ENCODE measurements around the gene INPP5K.

Gene INPP5K

GRCh38 chr17:1505586-1505985 lies 10.8 kb downstream of the INPP5K start:
- no peak for DNase-seq

- no peak for DNase-seq
Measured at GRCh38 chr17:1504866-1505265, 11.5 kb downstream of the INPP5K start.

GRCh38 chr17:1503699-1504098 lies 12.7 kb downstream of the INPP5K start:
- DNase-seq, result no peak

GRCh38 chr17:1498869-1499268 lies 17.5 kb downstream of the INPP5K start:
- DNase-seq, result no peak

- DNase-seq, result no peak
Measured at GRCh38 chr17:1498233-1498632, 18.2 kb downstream of the INPP5K start.

GRCh38 chr17:1497831-1498230 lies 18.6 kb downstream of the INPP5K start:
- DNase-seq, result no peak

- no peak for DNase-seq
Measured at GRCh38 chr17:1496869-1497268, 19.5 kb downstream of the INPP5K start.

GRCh38 chr17:1495265-1495989 lies 21.0 kb downstream of the INPP5K start:
- no peak for DNase-seq

GRCh38 chr17:1494736-1495253 lies 21.6 kb downstream of the INPP5K start:
- DNase-seq, result no peak

GRCh38 chr17:1494203-1494602 lies 22.2 kb downstream of the INPP5K start:
- no peak for DNase-seq

GRCh38 chr17:1493291-1493980 lies 23.0 kb downstream of the INPP5K start:
- no peak for DNase-seq

- no peak for DNase-seq
Measured at GRCh38 chr17:1492249-1493206, 23.9 kb downstream of the INPP5K start, which contains the start of gene MYO1C. Gene MYO1C (minus strand): TSS chr17:1492686. CDS start chr17:1492487, 199 bp downstream.

GRCh38 chr17:1491443-1492248 lies 24.8 kb downstream of the INPP5K start:
- DNase-seq, result peak; percentile 20

- DNase-seq, result no peak
Measured at GRCh38 chr17:1490643-1491442, 25.6 kb downstream of the INPP5K start.

- no peak for DNase-seq
Measured at GRCh38 chr17:1488826-1489270, 27.6 kb downstream of the INPP5K start.

- DNase-seq, result peak; percentile 76
Measured at GRCh38 chr17:1487939-1488825, 28.2 kb downstream of the INPP5K start.

- no peak for DNase-seq
Measured at GRCh38 chr17:1486802-1487695, 29.4 kb downstream of the INPP5K start.

GRCh38 chr17:1485423-1486376 lies 30.7 kb downstream of the INPP5K start:
- DNase-seq, result no peak
